HS-27A (cell line): ENCODE results near the gene ADCY5.

Experiments used
- DNase-seq: peaks from one replicate; pipeline ENCODE4 v3.0.0-alpha.2; 2012; ENCODE audit warnings: low read depth, missing footprints

The ADCY5 gene

GRCh38 chr3:123405936-123406510 lies 42.9 kb downstream of the ADCY5 start:
- DNase-seq: no peak

DNA sequence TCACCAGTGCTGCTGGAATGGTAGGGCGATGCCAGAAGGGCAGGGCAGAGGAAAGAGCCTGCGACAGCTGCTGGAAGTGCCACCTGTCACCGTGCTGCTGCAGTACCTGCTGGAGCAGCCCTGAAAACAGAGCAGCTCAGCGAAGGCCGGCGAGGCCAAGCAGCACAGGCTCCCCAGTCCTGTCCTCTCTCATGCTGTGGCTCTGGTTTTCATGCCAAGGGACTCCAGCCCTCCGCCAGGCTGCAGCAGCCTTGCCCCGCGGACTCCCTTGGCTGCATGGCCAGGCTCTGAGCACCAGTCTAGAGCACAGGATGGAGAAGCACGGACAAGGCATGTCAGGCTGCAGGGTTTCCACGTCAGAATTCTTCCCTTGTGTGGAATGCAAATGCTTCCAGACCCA lies 43.9 kb downstream of the ADCY5 start:
- no peak for DNase-seq

GRCh38 chr3:123404391-123404790 lies 44.5 kb downstream of the ADCY5 start:
- DNase-seq: no peak

GRCh38 chr3:123401836-123402530 lies 46.9 kb downstream of the ADCY5 start:
- DNase-seq: no peak

- no peak for DNase-seq
Observed at GRCh38 chr3:123400169-123400568, 48.7 kb downstream of the ADCY5 start.

DNA sequence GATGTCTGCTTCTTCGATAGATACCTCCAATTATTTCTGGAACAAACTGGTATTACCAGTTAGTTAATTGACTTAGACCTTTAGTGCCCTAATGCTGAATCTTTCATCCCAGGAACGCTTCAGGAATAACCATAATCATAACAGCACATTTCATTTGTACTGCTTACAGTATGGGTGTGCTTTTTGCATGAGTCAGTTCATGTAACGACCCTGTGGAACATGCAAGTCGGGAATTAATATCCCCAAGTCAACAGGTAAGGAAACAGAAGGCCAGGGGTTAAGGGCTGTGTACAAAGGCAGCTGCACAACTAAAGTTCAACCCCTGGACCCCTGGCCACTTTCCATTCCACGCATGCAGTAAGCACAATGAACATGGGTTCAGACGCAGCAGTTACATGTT lies 49.2 kb downstream of the ADCY5 start:
- no peak for DNase-seq

GRCh38 chr3:123397921-123398785 lies 50.7 kb downstream of the ADCY5 start:
- DNase-seq: no peak

- DNase-seq: no peak
Observed at GRCh38 chr3:123397050-123397590, 51.8 kb downstream of the ADCY5 start.

GRCh38 chr3:123396171-123397049 lies 52.5 kb downstream of the ADCY5 start:
- DNase-seq: no peak

DNA sequence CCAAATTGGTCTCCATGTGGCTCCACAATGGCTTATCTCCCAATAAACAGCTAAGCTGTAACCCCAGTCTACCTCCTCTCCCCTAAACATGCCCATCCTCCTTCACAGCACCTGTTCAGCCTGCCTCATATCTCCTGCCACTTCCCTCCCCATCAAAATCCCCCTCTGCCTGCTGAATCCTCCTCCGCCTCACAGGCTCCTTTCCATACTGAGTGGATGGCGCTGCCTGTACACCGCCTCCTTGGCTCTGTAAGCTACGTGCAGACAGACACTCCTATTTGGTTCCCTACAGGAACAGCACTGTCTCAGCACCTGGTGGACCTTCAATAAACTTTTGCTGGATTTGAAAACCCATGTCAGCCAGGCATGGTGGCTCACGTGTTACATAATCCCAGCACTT lies 53.7 kb downstream of the ADCY5 start:
- DNase-seq: no peak

GRCh38 chr3:123394391-123395020 lies 54.4 kb downstream of the ADCY5 start:
- DNase-seq: no peak

DNA sequence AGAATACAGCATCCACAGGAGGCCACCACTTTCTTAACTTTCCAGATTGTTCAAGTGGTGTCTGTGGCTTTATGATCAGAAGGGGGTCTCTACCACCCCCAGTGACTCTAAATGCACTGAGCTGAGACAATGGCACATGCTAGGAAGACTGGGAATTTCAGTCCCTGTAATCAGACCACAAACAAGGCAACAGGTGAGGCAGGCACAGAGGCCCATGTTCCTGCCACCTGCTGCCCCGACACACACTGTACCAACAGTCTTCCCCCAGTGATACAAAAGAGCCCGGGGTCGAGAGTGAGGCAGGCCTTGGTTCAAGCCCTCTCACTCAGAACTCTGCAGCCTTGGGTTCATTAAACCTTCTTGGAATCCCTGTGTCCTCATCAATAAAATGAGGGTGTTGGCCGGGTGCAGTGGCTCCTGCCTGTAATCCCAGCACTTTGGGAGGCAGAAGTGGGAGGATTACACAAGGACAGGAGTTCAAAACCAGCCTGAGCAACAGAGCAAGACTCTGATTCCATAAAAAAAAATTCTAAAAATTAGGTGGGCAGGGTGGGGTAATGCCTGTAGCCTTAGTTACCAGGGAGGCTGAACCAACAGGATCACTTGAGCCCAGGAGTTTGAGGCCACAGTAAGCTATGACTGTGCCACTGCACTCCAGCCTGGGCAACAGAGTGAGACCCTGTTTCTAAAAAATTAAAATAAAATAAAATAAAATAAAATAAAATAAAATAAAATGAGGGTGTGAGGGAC lies 55.8 kb downstream of the ADCY5 start:
- no peak for DNase-seq

DNA sequence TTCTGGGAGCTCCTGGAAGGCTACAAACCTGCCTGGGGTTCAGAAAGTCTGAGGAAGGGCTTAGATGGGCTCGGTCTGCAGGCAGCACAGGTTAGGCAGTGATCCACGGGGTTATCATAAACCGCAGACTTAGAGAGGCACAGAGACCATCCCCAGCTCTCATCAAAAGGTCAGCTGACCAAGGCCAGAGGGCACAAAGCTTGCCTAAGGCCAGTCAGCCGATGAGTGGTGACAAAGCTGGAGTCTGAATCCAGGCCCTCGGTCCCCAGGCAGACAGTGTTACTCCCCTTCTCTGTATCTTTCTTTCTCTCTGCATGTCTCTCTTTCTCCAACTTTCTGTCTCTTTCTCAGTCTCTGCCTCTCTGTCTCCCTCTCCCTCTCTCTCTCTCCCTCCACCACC lies 56.5 kb downstream of the ADCY5 start:
- DNase-seq: no peak

- no peak for DNase-seq
Observed at GRCh38 chr3:123390865-123391600, 57.9 kb downstream of the ADCY5 start.

GRCh38 chr3:123389628-123389918 lies 59.3 kb downstream of the ADCY5 start:
- DNase-seq: no peak

DNA sequence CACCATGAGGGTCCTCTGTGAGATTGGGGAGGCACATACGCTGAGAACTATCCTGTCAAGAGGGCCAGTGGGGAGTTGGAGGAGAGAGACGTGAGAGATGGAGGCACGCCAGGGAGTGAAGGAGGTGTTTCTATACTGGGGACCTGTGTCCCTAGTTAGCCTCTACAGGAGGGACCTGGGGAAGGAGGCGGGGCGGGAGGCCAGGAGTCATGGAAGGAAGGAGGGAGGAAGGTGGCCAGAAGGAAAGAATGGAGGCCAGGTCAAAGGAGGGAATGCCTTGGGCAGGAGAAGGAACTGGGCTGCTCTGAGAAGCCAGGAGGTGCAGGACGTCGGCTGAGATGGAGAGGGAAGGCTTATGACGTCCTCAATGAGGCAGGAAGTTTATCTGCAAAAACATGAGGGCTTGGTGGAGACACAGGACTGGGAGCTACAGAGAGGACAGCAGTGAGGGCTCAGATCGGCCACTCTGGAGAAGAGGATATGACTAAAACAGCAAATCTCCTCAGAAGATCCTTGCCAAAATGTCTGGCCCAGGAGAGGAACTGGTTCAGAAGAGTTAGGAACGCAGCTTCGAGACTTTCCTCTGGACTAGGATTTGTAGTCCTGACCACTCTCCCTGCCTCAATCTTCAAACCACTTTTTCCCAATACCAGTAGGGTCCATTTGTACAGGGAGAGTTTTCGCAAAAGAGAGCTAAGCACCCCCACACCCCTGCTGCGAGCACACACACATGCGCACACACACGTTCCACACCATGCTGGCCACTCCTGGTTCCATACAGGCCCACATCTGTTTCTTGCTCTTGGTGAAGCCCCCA lies 59.9 kb downstream of the ADCY5 start:
- no peak for DNase-seq

DNA sequence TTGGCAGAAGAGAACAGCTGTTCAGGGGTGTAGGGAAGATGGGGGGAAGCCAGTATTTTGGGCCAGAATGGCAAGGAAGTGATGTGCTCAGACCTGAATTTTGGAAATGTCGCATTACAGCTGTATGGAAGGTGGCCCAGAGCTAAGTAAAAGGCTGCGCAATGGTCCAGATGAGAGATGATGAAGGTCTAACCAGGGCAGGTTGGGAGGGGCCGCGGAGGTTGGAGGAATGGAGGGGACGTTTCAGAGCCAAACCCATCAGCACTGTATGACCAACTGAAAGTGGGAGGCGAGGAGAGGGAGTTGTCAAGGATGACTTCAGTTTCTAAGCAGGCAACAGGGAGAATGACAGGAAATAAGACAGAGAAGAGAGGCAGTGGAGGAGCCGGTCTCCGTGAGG lies 60.8 kb downstream of the ADCY5 start:
- no peak for DNase-seq

DNA sequence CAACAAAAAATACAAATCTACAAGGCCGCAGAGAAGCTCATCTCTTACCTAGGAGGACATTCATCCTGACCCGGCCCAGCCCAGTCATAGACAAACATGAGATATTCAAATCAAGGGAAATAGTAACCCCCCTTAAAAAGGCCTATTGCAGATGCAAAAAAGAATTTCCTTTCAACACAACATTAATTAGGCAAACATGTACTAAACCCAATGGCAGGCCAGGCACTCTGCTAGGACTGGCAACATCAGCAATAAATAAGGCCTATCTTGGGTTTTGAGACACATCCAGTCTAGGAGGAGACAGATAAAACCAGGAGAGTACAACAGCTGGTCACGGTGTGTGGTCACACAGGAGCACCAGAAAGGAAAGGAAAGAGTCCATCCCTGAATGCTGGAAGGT lies 61.4 kb downstream of the ADCY5 start:
- no peak for DNase-seq

DNA sequence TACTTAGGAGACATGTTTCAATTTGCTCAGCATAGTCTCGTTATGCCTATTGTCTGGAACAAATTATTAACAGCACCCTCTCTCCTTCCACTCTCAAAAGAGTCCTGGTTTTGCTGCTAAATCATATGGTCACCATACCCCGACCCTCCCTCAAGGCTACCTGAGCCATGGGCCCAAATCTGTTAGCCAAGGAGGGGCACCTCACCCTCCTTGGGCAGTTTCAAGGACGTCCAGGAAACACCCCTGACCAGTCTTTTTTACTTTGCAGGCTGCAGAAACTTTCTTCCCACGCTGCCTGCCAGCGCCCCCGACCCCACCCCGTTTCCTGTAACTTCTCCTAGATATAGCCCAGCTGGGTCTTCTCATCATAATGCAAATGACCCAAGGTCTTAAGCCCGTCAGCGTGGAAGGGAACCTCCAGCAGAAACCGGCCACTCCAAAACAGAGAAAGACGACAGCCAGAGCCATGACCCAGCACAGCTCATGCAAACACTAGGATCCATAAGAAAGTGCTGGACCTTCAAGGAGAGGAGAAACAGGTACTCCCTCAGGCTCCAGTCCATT lies 62.3 kb downstream of the ADCY5 start:
- DNase-seq: no peak
